Lower leg skin (tissue), 4 donors: ENCODE data around the gene METTL26. TPM values are rescaled to one million over a fixed set of nuclear protein-coding genes. Genes with fewer than 3 reads are reported as not detected.
"Not testable (repeated sequence)": the region's sequence is repeated elsewhere in the genome, so short reads cannot be mapped to it uniquely, and the experiment has no call there.

Experiments used
- DNase-seq, 2 donors: peaks; one replicate each; pipeline ENCODE4 v3.0.0-alpha.2; 2019; ENCODE audit warnings: low spot score in 2 of 2
- H3K4me3 ChIP-seq: fragments of 200-600 bp; sonication (generic); 2 replicates; pipeline ENCODE4 v1.5.1; 2017; ENCODE audit warnings: mild to moderate bottlenecking, low read depth; ENCODE audit not compliant: poor library complexity, severe bottlenecking
- POLR2A ChIP-seq, 2 donors: fragments of 450-650 bp; IDR thresholded peaks; one replicate each; pipeline ENCODE4 v1.6.1; 2016 to 2017; ENCODE audit warnings: antibody characterized with exemption in 2 of 2, mild to moderate bottlenecking in 1 of 2, moderate library complexity in 1 of 2
- WGBS, 2 donors: methylation state at CpG; one replicate each; pipeline ENCODE4 v1.1.5; 2018; 5-methylcytosine and 5-hydroxymethylcytosine counted together
- intact Hi-C: fragments of 100-400 bp; cut with DNase I; formaldehyde crosslinking; loops from one replicate; pipeline ENCODE4 v1.15.0; 2023; ENCODE audit warnings: low total_unique reads
- total RNA-seq, 4 donors: library from RNA; depleted of rRNA; stranded (reverse); fragments of >200 nt; gene quantifications; one replicate each; pipeline ENCODE4 v1.1.0, GENCODE V29; 2016
- TF ChIP-seq, protein P1 (sequence below), 3 donors: fragments of 450-650 bp; IDR thresholded peaks; one replicate each; pipeline ENCODE4 v1.5.1; 2016; ENCODE audit warnings: antibody characterized with exemption in 3 of 3, mild to moderate bottlenecking in 3 of 3, moderate library complexity in 2 of 3

Gene METTL26
- total RNA-seq, 4 donors from 2014 or later: 108 to 161 (median 111) TPM

DNA sequence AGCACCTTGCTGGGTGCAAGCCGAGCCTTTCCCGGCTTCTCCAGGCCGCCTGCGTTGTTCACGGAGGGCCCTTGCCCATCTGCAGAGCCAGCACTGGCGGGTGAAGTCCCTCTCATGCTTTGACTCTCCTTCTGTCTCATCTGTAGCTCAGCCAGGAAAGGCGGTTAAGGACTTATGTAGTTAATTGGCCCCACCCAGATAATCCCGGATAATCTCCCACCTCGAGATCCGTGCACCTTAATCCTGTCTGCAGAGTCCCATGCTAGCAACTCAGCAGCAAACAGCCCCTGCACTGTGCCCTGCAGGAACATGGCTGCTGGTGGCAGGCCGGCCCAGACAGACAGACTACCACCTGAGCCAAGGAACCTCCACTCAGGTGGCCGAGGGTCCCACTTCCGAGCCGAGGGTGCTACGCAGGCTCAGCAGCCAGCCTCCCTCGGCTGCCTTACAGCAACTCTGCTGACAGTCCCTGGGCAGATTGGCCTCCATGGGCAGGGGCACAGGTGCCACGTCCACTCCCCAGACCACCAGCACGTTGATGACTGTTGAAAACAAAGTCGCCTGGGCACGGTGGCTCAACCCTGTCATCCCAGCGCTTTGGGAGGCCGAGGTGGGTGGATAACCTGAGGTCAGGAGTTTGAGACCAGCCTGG is 29.3 kb downstream of the METTL26 start:
- TF ChIP-seq, protein P1, sequence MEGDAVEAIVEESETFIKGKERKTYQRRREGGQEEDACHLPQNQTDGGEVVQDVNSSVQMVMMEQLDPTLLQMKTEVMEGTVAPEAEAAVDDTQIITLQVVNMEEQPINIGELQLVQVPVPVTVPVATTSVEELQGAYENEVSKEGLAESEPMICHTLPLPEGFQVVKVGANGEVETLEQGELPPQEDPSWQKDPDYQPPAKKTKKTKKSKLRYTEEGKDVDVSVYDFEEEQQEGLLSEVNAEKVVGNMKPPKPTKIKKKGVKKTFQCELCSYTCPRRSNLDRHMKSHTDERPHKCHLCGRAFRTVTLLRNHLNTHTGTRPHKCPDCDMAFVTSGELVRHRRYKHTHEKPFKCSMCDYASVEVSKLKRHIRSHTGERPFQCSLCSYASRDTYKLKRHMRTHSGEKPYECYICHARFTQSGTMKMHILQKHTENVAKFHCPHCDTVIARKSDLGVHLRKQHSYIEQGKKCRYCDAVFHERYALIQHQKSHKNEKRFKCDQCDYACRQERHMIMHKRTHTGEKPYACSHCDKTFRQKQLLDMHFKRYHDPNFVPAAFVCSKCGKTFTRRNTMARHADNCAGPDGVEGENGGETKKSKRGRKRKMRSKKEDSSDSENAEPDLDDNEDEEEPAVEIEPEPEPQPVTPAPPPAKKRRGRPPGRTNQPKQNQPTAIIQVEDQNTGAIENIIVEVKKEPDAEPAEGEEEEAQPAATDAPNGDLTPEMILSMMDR (IDR thresholded peaks at IDR 0.05): no peak
- TF ChIP-seq POLR2A (IDR thresholded peaks at IDR 0.05): no peak
- 86 to 91% methylated on average over 14 to 21 of the region's 22 CpGs for WGBS, 2 donors
- intact Hi-C loops: no loop called here
- no peak for DNase-seq
- no peak overlapping the region for H3K4me3 ChIP-seq

DNA sequence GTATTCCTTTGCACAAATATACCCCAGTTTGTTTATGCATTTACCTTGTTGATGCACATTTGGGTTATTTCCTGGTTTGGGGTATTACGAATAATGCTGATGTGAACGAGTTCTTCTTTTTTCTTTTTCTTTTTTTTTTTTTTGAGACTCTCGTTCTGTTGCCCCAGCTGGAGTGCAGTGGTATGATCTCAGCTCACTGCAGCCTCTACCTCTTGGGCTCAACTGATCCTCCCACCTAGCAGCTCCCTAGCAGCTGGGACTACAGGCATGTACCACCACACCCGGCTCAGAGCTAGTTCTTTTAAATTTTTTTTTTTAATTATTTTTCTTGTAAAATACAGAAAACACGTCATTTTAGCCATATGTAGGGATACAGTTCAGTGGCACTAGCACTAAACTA is 32.2 kb downstream of the METTL26 start:
- intact Hi-C loops: no loop called here
- 74 to 76% methylated on average over 5 of the region's 5 CpGs for WGBS, 2 donors
- DNase-seq: no peak
- no peak for TF ChIP-seq POLR2A (IDR thresholded peaks at IDR 0.05)
- TF ChIP-seq, protein P1 (IDR thresholded peaks at IDR 0.05): no peak
- H3K4me3 ChIP-seq: no peak overlapping the region

DNA sequence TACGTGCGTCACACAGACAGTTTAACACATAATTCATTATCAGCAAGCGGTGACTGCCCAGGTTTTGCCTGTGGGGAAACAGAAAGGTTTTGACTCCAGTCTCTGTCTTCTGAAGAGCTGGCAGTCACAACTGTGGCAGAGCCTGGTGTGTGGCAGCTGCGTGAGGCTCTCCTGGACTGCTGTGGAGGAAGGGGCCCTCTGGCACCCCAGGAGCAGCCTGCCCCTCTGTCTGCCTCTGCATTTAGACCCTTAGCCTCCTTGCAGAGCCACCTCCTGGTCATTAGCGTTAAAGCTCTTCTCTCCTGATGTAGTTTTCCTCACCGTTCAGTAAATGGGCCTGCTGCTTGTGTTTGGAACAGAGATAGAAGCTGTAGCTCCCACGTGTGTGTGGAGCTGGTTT is 35.3 kb downstream of the METTL26 start:
- intact Hi-C loops: no loop called here
- no peak for TF ChIP-seq POLR2A (IDR thresholded peaks at IDR 0.05)
- TF ChIP-seq, protein P1 (IDR thresholded peaks at IDR 0.05): no peak
- 60 to 64% methylated on average over 7 of the region's 7 CpGs for WGBS, 2 donors
- no peak overlapping the region for H3K4me3 ChIP-seq
- DNase-seq: no peak

DNA sequence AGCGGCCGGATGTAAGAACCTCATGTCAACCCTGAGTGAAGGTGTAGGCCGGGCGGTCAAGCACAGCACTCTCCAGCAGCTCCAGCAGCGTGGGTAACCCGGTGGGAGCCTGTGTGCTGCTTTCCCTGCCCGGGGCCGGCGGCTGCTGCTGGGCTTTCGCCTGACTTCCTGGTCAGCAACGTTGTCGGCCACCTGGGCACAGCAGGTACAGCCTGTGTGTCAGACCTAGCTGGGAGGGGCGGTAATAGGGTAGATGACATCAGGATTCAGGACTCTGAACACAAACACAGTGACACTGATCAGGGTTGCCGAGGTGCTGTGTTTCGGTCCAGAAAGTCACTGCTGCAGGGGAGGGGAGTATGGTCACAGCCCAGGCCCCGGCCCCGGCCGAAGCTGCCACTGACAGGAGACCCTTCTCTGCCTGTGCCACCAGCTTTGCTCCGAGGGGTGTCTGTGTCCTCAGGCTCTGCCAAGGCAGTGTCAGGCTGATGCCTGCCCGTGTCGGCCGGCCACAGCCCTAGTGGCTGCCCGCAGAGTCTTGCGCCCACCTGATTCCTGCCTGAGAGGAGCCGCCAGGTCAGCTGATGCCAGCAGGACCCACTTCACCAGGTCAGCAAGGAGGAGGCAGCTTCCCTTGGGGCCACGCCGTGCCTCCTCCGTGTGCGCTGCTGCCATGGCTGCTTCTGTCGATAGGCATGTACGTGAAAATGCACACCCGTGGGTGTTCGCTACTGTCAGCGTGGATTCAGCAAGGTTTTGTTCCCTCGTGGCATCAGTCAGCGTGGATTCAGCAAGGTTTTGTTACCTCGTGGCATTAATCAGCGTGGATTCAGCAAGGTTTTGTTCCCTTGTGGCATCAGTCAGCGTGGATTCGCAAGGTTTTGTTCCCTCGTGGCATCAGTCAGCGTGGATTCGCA is 37.0 kb downstream of the METTL26 start:
- DNase-seq: no peak
- no peak for TF ChIP-seq POLR2A (IDR thresholded peaks at IDR 0.05)
- TF ChIP-seq, protein P1 (IDR thresholded peaks at IDR 0.05): no peak
- WGBS, 2 donors: 97% methylated on average over 40 to 43 of the region's 43 CpGs
- intact Hi-C loops: no loop called here
- H3K4me3 ChIP-seq: no peak overlapping the region

DNA sequence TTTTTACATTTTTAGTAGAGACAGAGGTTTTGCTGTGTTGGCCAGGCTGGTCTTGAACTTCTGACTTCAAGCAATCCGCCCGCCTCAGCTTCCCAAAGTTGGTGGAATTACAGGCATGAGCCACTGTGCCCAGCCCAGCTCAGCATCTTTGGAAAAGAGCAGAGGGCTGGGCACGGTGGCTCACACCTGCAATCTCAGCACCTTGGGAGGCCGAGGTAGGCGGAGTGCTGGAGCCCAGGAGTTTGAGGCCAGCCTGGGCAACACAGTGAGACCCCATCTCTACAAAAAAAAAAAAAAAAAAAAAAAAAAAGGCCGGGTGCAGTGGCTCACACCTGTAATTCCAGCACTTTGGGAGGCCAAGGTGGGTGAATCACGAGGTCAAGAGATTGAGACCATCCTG is 38.5 kb downstream of the METTL26 start:
- WGBS, 2 donors: 91 to 94% methylated on average over 4 to 7 of the region's 7 CpGs
- intact Hi-C loops, H3K4me3 ChIP-seq, DNase-seq: not testable (repeated sequence)

DNA sequence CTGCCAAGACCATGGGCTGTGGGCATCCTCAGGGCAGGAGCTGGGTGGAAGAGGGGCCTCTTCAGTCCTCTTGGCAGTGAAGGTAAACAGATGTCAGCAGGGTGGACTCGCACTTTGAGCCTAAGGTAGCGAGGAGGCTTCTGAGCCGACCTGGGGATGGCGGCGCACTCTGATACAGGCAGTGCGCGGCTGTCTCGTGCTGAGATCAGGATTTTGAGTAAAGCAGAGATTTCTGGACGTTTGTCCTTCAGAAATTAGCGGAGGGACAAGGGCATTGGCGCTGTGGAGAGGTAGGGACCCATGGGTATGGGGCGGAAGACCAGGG is 39.4 kb downstream of the METTL26 start:
- intact Hi-C loops: no loop called here
- TF ChIP-seq, protein P1 (IDR thresholded peaks at IDR 0.05): no peak
- no peak for TF ChIP-seq POLR2A (IDR thresholded peaks at IDR 0.05)
- H3K4me3 ChIP-seq: no peak overlapping the region
- 93 to 97% methylated on average over 12 of the region's 12 CpGs for WGBS, 2 donors
- no peak for DNase-seq
